Kidney epithelial cell (primary cell): ENCODE results near the gene NXPE3. TPM values are rescaled to one million over a fixed set of nuclear protein-coding genes. Genes with fewer than 3 reads are reported as not detected.

Experiments
- DNase-seq: peaks from one replicate; pipeline ENCODE4 v3.0.0-alpha.2; 2010; ENCODE audit warnings: low read depth
- H3K27me3 ChIP-seq: 2 replicates; pipeline ENCODE4 v1.6.0; 2011; ENCODE audit warnings: low read length; ENCODE audit not compliant: control insufficient read depth, insufficient read depth
- H3K36me3 ChIP-seq: 2 replicates; pipeline ENCODE4 v1.5.1; 2011; ENCODE audit warnings: low read length; ENCODE audit not compliant: control insufficient read depth, insufficient read depth
- H3K4me3 ChIP-seq: 2 replicates; pipeline ENCODE4 v1.5.1; 2011; ENCODE audit warnings: low read depth, mild to moderate bottlenecking, control low read depth, low read length
- CTCF ChIP-seq: IDR thresholded peaks from 2 replicates; pipeline ENCODE4 v1.5.1; 2011; ENCODE audit warnings: mild to moderate bottlenecking, moderate library complexity, low read length, control low read depth, inconsistent platforms; ENCODE audit not compliant: insufficient read depth, poor library complexity, severe bottlenecking
- total RNA-seq: library from RNA; depleted of rRNA; stranded (reverse); fragments of >200 nt; gene quantifications from 2 replicates; pipeline ENCODE4 v1.2.3, GENCODE V29; 2015

NXPE3 gene
- total RNA-seq, 1 donor from 2014 or later: 13.6 TPM

- H3K4me3 ChIP-seq: no peak overlapping the region
- TF ChIP-seq CTCF: peak; percentile 59
- DNase-seq: no peak
- no peaks in the 10 kb centered on the region for H3K27me3 ChIP-seq
- H3K36me3 ChIP-seq: peaks cover 1% of the 10 kb centered on the region
Measured at GRCh38 chr3:101809178-101810021, 30.4 kb downstream of the NXPE3 start.

GRCh38 chr3:101810022-101810418 is 31.0 kb downstream of the NXPE3 start:
- H3K36me3 ChIP-seq: peaks cover 1% of the 10 kb centered on the region
- no peak for TF ChIP-seq CTCF
- DNase-seq: no peak
- H3K27me3 ChIP-seq: no peaks in the 10 kb centered on the region
- no peak overlapping the region for H3K4me3 ChIP-seq

GRCh38 chr3:101811875-101812274 is 32.9 kb downstream of the NXPE3 start:
- H3K4me3 ChIP-seq: no peak overlapping the region
- H3K36me3 ChIP-seq: peaks cover 1% of the 10 kb centered on the region
- no peaks in the 10 kb centered on the region for H3K27me3 ChIP-seq
- no peak for TF ChIP-seq CTCF
- no peak for DNase-seq

GRCh38 chr3:101812895-101813294 is 33.9 kb downstream of the NXPE3 start:
- no peaks in the 10 kb centered on the region for H3K27me3 ChIP-seq
- H3K36me3 ChIP-seq: peaks cover 1% of the 10 kb centered on the region
- no peak for DNase-seq
- H3K4me3 ChIP-seq: no peak overlapping the region
- TF ChIP-seq CTCF: no peak

- no peak for DNase-seq
- no peaks in the 10 kb centered on the region for H3K27me3 ChIP-seq
- TF ChIP-seq CTCF: peak; percentile 34
- H3K36me3 ChIP-seq: no peaks in the 10 kb centered on the region
- no peak overlapping the region for H3K4me3 ChIP-seq
Measured at GRCh38 chr3:101813817-101814440, 34.9 kb downstream of the NXPE3 start.
